HAP-1 (cell line): ENCODE results near the gene RAB6A.
A peak's percentile ranks its signal among the peaks of the same experiment; 100 is the strongest.
"Not testable (repeated sequence)": the region's sequence is repeated elsewhere in the genome, so short reads cannot be mapped to it uniquely, and the experiment has no call there.

ENCODE experiments used
- DNase-seq, 2 experiments: peaks; one replicate each; pipeline ENCODE4 v3.0.0-alpha.2; 2016 to 2020; ENCODE audit warnings: low spot score in 2 of 2
- H3K27me3 ChIP-seq: fragments of 250-450 bp; sonication (Bioruptor Pico); 2 replicates; pipeline ENCODE4 v1.5.1; 2020; ENCODE audit warnings: low read depth, mild to moderate bottlenecking, moderate library complexity
- H3K36me3 ChIP-seq: fragments of 250-450 bp; sonication (Bioruptor Pico); replicated peaks from 2 replicates; pipeline ENCODE4 v1.5.1; 2020; ENCODE audit warnings: mild to moderate bottlenecking
- H3K4me1 ChIP-seq: fragments of 250-450 bp; sonication (Bioruptor Pico); 2 replicates; pipeline ENCODE4 v1.5.1; 2020; ENCODE audit warnings: mild to moderate bottlenecking
- H3K4me3 ChIP-seq: fragments of 250-450 bp; sonication (Bioruptor Pico); 2 replicates; pipeline ENCODE4 v1.5.1; 2020; ENCODE audit warnings: mild to moderate bottlenecking, moderate library complexity
- H3K9me3 ChIP-seq: fragments of 250-450 bp; sonication (Bioruptor Pico); 2 replicates; pipeline ENCODE4 v1.5.1; 2020; ENCODE audit warnings: mild to moderate bottlenecking, moderate library complexity
- in situ Hi-C: fragments of 300-500 bp; cut with MboI; formaldehyde crosslinking; loops from 3 replicates; pipeline ENCODE4 v1.14.3; 2020; ENCODE audit warnings: low sequenced_read_pairs, inconsistent platforms, mixed read lengths

RAB6A gene

GRCh38 chr11:73784734-73785133 is 23.9 kb upstream of the RAB6A start:
- H3K4me1 ChIP-seq = peaks cover 17% of the 10 kb centered on the region
- no peak for DNase-seq
- H3K36me3 ChIP-seq = no peaks in the 10 kb centered on the region
- in situ Hi-C loops = no loop called here
- H3K4me3 ChIP-seq = no peak overlapping the region
- H3K27me3 ChIP-seq = no peaks in the 10 kb centered on the region
- H3K9me3 ChIP-seq = no peaks in the 10 kb centered on the region

- in situ Hi-C loops = no loop called here
- no peaks in the 10 kb centered on the region for H3K27me3 ChIP-seq
- peaks cover 14% of the 10 kb centered on the region for H3K4me1 ChIP-seq
- no peaks in the 10 kb centered on the region for H3K36me3 ChIP-seq
- no peak overlapping the region for H3K4me3 ChIP-seq
- DNase-seq = no peak
- H3K9me3 ChIP-seq = no peaks in the 10 kb centered on the region
Observed at GRCh38 chr11:73784080-73784634, 23.3 kb upstream of the RAB6A start.

DNA sequence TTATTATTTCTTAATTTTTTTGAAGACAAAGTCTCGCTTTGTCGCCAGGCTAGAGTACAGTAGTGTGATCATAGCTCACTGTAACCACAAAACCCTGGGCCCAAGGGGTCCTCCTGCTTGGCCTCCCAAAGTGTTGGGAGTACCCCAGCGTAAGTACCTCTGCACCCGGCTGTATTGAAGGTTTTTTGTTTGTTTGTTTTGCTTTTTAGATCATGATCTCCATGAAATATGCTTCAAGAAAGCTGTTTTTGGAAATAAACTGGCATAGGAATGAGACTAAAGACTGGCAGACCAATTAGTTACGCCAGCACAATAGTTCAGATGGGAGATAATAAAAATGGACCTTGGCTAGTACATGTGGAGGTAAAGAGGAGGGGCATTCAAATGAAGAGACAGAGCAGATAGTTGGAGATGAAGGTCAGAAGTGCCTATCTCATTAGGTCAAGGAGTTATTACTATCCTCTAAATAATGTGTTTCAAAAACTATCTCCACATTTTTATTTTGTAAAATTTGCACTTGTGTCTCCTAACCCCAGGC is 22.7 kb upstream of the RAB6A start:
- Histone ChIP-seq H3K36me3 (no peaks in the 10 kb centered on the region), H3K27me3 (no peaks in the 10 kb centered on the region), H3K9me3 (no peaks in the 10 kb centered on the region), H3K4me3 (no peak overlapping the region), H3K4me1 (peaks cover 8% of the 10 kb centered on the region)
- no peak for DNase-seq
- in situ Hi-C loops = no loop called here

DNA sequence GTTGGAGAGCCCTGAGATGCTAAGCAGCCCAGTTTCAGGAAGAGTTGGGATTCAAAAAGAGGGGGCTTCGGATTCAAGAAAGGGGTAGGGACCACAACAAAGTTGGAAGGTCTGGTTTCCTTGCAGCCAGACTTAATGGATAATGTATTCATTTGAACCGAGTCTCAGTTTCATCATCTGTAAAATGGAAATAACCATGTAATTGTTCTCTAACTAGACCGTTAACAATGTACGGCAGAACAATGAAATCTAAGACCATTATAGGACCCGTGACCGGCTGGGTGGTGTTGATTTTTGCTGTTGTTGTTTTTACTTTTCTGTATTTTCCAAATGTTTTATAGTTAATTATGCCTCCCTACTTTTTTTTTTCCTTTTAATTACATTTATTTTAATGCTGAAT is 20.4 kb upstream of the RAB6A start:
- Histone ChIP-seq H3K4me3 (no peak overlapping the region), H3K9me3 (no peaks in the 10 kb centered on the region), H3K27me3 (no peaks in the 10 kb centered on the region), H3K4me1 (peaks cover 3% of the 10 kb centered on the region), H3K36me3 (no peaks in the 10 kb centered on the region)
- in situ Hi-C loops = no loop called here
- DNase-seq = no peak

DNA sequence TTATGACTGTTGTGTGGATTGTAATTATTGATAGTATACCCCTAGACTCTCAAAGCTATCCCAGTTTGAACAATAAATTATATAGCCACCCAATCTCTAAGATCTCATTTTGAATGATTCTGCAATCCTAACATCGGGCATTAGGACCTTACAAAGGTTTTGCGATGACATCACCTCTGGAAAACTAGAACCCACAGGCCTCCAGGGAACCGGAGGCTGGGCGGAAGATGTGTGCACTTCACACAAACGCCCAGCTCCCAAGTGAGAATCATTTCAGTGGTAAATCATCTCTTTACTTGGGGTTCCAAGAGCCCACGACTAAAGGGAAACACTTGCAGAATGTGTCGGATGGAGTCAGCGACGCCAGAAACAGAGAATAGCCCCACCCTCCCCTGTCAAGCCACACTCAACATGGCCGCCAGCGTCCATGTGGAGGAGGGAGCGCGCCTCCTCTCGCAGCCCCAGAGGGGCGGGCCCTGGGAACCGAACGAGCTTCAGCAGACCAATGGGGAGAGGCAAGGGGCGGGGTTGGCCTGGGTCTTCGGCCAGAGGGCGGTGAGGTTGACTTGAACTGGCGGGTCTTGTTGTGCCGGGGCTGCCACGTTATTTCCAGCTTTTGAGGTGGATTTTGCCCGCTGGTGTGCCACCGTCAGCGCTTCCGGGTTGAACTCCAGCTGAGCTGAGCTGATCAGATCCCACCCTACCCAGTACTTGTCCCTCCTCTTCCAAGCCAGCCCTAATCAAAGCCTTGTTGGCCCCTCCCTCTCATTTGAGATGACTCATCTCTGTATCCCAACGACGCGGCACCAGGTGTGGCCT is 18.4 kb upstream of the RAB6A start:
- in situ Hi-C loops = no loop called here
- Histone ChIP-seq H3K36me3 (no peaks in the 10 kb centered on the region), H3K9me3 (no peaks in the 10 kb centered on the region), H3K4me1 (peaks cover 3% of the 10 kb centered on the region), H3K4me3 (peak overlapping the region; percentile 37), H3K27me3 (no peaks in the 10 kb centered on the region)
- peak; percentile 97 to 100 for DNase-seq

GRCh38 chr11:73770811-73771210 is 9.9 kb upstream of the RAB6A start:
- DNase-seq, H3K36me3 ChIP-seq, H3K4me3 ChIP-seq, H3K9me3 ChIP-seq, in situ Hi-C loops, H3K4me1 ChIP-seq: not testable (repeated sequence)
- H3K27me3 ChIP-seq = peaks cover 16% of the 10 kb centered on the region

DNA sequence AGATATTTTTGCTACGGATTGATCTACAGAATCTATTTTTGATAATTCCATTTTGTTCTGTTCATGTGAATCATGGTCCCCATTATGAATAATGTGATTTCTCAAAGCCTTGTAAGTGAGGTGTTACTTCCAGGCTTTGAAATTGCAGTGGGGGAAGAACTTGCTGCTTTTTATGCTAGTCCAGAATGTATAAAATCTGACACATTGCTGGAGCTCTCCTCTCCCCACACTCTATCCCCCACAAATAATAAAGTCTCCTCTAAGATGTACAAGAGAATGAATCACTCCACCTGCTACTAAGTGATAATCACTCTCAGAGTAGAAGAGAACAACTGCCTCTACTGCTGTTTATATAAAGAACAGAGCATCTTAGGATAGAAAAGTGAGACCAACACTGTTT is 5.9 kb upstream of the RAB6A start:
- H3K9me3 ChIP-seq = no peaks in the 10 kb centered on the region
- H3K36me3 ChIP-seq = no peaks in the 10 kb centered on the region
- no peak overlapping the region for H3K4me3 ChIP-seq
- H3K4me1 ChIP-seq = no peaks in the 10 kb centered on the region
- in situ Hi-C loops = no loop called here
- no peak for DNase-seq
- H3K27me3 ChIP-seq = peaks cover 16% of the 10 kb centered on the region

DNA sequence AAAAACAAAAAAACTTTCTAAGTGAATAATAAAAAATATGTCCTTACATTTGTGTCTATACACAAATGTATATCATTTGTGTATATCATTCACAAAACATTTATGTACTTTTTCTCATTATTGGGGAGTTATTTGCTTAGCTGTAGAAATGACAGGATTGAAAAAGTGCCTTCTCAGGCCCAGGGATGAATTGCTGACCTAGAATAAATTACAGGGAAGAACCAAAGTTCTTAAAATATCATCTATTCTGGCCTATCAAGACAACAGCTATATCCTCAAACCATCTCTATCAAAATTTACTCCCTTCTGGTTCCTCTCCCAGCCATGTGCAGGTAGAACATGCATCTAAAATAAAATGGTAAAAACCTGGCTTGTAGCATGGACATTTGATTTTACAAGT is 1.9 kb upstream of the RAB6A start:
- no peak for DNase-seq
- Histone ChIP-seq H3K36me3 (no peaks in the 10 kb centered on the region), H3K27me3 (peaks cover 13% of the 10 kb centered on the region), H3K4me3 (no peak overlapping the region), H3K9me3 (no peaks in the 10 kb centered on the region), H3K4me1 (peaks cover 18% of the 10 kb centered on the region)
- in situ Hi-C loops = no loop called here

GRCh38 chr11:73761403-73761945 is 600 bp upstream of the RAB6A start:
- H3K4me1 ChIP-seq = peaks cover 23% of the 10 kb centered on the region
- H3K27me3 ChIP-seq = peaks cover 3% of the 10 kb centered on the region
- H3K4me3 ChIP-seq = peak overlapping the region; percentile 70
- no peaks in the 10 kb centered on the region for H3K36me3 ChIP-seq
- in situ Hi-C loops = no loop called here
- no peak for DNase-seq
- no peaks in the 10 kb centered on the region for H3K9me3 ChIP-seq

- in situ Hi-C loops = no loop called here
- no peaks in the 10 kb centered on the region for H3K9me3 ChIP-seq
- peak in 1 of 2 experiments; percentile 49 for DNase-seq
- peak overlapping the region; percentile 70 for H3K4me3 ChIP-seq
- H3K4me1 ChIP-seq = peaks cover 23% of the 10 kb centered on the region
- no peaks in the 10 kb centered on the region for H3K36me3 ChIP-seq
- H3K27me3 ChIP-seq = no peaks in the 10 kb centered on the region
Observed at GRCh38 chr11:73760135-73760678, 667 bp downstream of the RAB6A start.

DNA sequence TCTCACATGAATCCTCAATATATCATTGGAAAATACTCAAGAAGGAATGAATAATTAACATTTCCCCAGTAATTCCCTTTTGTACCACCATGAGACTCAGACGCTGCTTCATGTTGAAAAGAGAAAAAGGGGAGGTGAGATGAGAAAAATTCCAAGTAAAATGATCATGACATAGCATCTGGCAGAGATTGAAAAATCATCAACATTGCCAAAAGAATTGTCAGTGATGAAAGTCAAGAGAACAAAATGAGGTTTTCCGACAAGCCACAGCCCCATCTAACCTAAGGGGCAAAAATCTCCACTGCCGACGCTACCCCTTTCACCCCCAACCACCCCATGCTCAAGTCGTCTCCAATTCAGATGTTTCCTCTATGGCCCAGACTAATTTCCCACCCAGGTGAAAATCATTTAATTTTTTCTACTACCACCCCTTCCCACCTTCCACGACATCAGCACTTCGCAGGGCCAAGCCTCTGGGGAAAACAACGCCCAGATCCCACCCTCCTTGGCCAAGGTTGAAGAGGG is 1.2 kb downstream of the RAB6A start:
- in situ Hi-C loops = no loop called here
- Histone ChIP-seq H3K36me3 (no peaks in the 10 kb centered on the region), H3K4me3 (peak overlapping the region; percentile 70), H3K27me3 (no peaks in the 10 kb centered on the region), H3K9me3 (no peaks in the 10 kb centered on the region), H3K4me1 (peaks cover 23% of the 10 kb centered on the region)
- DNase-seq = peak in 1 of 2 experiments; percentile 15

GRCh38 chr11:73758451-73758850 is 2.4 kb downstream of the RAB6A start:
- in situ Hi-C loops = no loop called here
- peaks cover 23% of the 10 kb centered on the region for H3K4me1 ChIP-seq
- H3K36me3 ChIP-seq = no peaks in the 10 kb centered on the region
- no peaks in the 10 kb centered on the region for H3K27me3 ChIP-seq
- H3K4me3 ChIP-seq = peak overlapping the region; percentile 70
- peak in 1 of 2 experiments; percentile 97 for DNase-seq
- H3K9me3 ChIP-seq = no peaks in the 10 kb centered on the region

DNA sequence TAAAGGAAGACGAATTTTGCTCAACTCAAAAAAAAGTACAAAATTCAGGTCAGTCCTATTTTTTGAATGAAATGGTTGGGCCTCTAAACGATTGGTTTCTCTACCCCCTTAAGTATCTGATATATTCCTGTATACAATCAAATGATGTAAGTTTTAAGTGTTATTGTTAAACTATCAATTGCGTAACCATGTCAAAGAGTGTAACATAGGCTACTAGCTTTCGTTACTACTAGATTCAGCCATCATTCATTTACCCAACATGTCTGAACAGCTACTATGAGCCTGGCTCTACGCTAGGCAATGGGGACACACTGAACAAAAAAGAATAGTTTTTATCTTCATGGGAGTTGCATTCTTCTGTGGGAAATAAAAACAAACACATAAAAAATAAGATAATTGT is 3.3 kb downstream of the RAB6A start:
- no peak overlapping the region for H3K4me3 ChIP-seq
- no peaks in the 10 kb centered on the region for H3K27me3 ChIP-seq
- in situ Hi-C loops = no loop called here
- no peaks in the 10 kb centered on the region for H3K9me3 ChIP-seq
- H3K36me3 ChIP-seq = no peaks in the 10 kb centered on the region
- H3K4me1 ChIP-seq = peaks cover 23% of the 10 kb centered on the region
- no peak for DNase-seq

GRCh38 chr11:73755670-73756069 is 5.2 kb downstream of the RAB6A start:
- Histone ChIP-seq H3K4me1 (peaks cover 20% of the 10 kb centered on the region), H3K9me3 (no peaks in the 10 kb centered on the region), H3K4me3 (no peak overlapping the region), H3K36me3 (no peaks in the 10 kb centered on the region), H3K27me3 (no peaks in the 10 kb centered on the region)
- no peak for DNase-seq
- in situ Hi-C loops = no loop called here
